Measurements from ENCODE around the gene RTN4R.

Gene RTN4R

DNA sequence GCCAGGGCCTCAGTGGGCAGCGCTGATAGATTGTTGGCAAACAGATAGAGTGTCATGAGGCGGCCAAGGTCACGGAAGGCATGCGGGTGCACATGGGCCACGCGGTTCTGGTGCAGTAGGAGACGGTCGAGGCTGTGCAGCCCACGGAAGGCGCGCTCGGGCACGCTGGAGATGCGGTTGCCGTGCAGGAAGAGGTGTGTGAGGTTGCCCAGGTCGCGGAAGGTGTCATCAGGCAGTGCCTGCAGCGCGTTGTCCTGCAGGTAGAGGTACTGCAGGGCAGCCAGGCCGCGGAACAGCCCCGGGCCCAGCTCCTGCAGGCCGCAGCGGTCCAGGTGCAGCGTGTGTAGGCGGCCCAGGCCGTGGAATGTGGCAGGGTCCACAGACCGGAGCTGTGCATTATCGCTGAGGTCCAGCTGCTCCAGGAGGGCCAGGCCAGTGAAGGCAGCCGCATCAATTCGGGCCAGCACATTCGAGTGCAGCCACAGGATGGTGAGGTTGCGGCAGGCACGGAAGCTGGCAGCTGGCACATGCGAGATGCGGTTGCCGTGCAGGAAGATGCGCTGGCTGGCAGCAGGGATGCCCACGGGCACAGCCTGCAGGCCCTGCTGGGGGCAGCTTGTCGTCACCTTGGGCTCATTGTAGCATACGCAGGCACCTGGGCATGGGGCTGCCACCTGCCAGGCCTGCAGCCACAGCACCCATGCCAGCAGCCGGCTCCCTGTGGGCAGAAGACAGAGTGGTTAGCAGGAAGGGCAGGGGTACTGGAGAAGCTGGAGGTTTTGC, 25.5 kb downstream of the RTN4R start:
- DNase-seq (ENCODE audit: low read depth in 2 of 2), result no peak

DNA sequence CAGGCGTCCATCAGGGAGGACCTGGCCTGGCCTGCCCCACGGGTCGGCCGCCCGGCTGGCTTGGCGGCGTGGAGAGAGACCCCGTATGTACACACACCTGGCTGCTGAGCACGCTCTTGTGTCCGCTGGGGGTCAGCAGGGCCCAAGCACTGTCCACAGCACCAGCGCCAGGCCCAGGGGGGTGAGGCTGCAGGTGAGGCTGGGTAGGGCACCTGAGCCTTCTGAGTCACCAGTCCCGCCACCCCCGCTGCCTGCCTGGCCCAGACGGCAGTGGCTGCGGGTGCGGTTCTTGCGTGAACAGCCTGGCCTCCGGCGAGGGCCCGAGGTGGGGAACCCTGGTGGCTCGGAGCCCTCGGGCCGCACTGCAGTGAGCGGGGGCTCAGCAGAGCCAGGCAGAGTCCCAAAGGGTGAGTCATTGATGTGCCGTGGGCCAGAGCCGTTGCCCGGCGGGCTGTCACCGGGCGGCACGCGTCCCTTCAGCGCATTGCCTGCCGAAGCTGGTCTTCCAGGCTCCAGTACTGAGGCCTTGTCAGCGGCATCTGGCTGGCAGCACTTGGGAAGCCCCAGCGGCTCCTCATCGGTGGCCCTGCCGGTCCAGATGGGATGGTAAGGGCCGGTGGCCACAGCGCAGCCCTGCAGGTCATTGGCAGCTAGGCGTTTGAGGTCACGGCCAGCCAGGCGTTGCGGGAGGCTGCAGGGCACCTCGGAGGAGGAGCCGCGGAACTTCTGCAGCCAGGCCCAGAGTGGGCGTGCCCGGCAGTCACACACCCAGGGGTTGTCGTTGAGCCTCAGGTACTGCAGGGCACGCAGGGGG, 26.3 kb downstream of the RTN4R start:
- DNase-seq (ENCODE audit: low read depth in 2 of 2), result no peak

DNA sequence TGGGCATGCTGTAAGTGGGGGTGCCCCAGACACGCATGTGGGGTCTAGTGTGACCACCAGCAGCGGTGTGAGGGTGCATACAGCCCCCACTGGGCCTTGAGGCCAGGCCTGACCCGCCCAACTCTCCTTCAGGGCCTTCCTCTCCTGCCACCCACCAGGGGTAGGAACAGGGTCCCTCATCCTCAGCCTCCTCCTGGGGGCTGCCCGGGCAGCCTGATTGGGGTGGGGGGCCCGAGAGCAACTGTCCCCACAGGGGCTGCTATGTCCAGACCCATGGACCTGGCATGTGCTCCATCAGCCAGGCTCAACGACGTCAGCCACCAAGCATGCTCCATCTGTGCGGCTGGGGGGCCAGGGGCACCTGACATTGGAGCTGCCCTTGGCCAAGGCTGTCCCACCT, 27.2 kb downstream of the RTN4R start:
- DNase-seq (ENCODE audit: low read depth in 2 of 2), result no peak

DNA sequence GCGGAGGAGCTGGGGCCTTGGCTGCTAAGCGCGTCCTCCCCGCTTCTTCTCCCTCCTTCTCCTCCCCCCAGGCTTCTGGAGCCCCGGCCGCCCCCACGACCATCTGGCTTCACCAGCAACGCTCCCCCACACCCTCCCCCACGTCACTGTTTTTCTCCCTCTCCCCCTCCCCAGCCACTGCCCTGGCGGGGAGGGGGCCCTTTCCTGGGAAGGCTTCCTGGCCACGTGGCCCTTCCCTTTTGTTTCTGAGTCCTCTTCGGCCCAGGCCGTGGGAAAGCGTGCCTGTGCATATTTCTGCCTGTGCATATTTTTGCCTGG, 27.7 kb downstream of the RTN4R start:
- DNase-seq (ENCODE audit: low read depth in 2 of 2), result no peak

DNA sequence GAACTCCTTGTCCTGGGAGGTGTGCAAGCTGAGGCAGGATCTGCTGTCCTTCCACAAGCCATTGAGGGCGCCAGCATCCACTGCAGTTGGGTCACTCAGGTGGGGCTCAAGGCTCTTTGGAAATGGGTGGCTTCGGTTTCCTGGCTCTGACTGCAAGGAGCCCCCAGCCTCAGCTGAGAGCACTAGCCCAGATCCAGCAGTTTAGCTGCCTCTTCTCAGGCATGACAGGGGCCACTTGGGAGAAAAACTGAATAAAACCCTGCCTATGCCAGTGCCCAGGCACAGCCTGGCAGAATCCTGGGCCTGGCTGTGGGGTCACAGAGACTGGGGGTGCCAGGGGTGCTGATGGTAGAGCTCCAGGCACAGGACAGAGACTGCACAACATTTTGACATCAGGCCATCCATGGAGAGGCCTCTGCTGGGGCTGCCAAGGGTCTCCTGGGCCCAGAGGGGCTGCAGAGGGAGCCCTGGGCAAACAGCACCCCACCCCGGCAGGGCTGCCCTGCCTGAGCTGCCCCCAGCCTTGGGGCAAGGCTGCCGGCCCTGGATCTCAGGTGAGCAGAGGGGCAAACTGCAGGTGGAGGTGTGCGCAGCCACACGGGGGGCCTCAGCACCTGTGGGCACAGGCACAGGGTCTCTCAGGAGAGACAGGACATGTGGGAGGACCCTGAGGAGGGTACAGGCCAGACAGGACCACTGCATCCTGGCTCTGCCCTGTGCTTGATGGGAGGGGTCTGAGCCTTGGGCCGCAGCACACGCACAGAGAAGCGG, 28.3 kb downstream of the RTN4R start:
- no peak for DNase-seq (ENCODE audit: low read depth in 2 of 2)

DNA sequence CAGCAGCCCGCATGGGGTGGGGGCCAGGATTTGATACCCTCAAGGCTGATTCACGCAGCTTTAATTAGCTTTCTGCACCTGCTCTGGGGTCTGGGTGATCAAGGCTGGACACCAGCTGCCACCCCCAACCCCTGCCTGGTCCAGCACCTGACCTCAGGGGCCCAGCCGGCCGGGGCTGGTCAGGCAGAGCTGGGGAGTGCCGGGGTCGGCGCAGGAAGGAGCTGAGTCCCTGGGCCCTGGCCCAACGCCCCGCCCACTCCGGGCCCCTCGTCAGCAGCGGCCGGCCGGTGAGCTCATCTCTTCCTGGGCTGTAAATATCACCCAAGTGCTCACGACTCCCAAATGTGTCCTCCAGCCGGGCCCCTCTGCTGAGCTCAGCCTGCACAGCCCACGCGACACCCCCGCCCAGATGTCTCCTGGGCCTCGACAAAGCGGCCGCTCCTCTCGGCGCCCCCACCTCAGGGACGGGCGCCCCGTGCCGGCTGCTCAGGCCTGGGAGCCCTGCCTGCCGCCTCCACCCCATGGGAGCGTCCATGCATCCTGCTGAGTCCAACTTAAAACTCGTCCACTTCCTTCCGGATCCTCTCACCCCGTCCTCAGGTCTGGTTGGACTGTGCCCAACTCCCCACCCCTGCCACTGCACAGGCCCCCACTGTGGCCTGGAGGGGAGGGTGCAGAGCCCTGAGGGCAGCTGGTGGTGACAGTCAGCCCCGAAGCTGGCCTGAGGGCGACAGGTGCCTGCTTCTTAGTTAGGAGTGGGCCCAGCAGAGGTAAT, 29.0 kb downstream of the RTN4R start:
- DNase-seq (ENCODE audit: low read depth in 2 of 2), result no peak

DNA sequence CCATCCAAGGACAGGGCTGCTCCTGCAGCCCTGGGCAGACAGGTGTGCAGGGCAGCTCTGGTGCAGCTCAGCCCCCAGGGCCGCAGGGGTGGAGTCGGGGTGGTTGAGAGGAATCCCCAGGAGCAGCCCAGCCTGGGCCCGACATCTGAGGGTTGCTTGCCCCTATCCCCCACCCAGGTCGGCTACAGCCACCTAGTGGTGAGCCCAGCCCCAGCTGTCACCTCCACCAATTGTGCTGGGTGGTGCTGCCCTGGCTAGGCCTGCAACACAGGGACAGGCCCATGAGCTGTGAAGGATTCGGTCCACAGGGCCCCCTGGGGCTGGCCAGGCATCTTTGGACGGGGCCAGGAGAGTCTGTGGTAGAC, 29.6 kb downstream of the RTN4R start:
- DNase-seq (ENCODE audit: low read depth in 2 of 2), result no peak

DNA sequence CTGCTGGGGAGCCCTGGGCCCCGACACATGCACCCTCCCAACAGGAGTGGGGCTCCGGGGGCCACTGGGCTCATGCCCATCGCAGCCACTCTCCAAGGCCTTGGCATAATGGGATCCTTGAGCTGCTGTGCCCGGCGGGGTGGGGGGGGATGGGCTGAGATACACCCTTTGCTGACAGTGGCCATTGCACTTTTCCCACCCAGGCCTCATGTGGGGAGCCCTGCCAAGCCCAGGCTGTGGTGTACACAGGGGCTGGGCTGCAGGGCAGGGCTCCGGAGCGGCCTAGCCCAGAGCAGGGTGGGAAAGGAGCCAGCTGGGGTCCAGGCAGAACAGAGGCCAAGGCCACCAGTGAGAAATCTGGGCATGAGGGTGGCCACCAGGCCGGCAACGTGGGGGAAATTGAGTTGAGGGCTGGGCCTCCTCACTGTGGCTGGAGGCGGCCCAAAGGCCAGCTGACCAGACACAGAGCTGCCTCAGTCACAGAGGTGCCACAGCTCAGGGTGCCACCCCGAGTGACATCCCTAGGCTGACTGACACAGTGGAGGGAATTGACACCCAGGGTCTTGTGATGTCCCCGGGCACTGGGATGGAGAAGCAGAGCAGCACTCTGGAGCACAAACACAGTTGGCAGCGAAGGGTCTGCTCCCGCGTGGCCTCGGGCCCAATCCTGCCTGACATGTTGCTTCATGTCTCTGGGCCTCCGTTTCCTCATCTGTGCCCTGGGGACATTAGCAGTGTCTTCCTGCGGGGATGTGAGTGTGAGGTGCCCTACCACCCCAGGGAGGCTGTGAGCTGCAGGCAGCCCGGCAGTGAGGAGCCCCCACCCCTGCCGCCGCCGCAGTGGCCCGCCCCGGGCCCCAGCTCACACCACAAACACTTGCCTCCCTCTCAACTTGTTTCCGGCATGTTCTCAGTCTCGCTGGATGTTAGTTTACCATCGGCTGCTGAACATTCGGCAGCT, 30.4 kb downstream of the RTN4R start:
- DNase-seq (ENCODE audit: low read depth in 2 of 2), result no peak

DNA sequence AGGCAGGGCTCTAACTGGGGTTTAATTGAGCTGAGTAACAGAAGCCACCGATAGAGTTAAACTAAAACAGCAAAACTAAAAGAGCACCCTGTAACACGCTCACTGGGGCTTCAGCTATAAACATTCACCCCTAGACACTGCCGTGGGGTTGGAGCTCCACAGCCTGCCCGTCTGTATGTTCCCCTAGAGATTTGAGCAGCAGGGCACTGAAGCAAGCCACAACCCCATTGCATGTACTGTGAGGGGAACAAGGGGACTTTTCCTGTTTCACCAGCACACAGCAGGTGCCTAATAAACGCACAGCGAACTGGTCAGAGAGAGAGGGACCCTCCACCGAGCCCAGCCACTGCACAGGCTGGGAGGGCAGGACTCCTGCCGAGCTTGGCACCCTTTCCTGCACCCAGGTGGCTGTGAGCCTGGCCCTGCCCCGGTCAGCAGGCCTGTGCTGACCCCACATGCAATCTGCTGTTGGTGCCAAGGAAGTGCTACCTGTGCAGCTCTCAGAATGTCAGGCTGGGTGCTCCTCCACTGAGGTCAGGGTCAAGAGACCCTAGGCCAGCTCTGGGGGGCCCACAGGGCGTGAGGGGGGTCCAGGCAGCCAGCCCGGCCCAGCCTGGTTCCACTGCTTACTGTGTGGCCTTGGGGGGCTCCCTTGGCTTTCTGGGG, 31.9 kb downstream of the RTN4R start:
- no peak for DNase-seq (ENCODE audit: low read depth in 2 of 2)

DNA sequence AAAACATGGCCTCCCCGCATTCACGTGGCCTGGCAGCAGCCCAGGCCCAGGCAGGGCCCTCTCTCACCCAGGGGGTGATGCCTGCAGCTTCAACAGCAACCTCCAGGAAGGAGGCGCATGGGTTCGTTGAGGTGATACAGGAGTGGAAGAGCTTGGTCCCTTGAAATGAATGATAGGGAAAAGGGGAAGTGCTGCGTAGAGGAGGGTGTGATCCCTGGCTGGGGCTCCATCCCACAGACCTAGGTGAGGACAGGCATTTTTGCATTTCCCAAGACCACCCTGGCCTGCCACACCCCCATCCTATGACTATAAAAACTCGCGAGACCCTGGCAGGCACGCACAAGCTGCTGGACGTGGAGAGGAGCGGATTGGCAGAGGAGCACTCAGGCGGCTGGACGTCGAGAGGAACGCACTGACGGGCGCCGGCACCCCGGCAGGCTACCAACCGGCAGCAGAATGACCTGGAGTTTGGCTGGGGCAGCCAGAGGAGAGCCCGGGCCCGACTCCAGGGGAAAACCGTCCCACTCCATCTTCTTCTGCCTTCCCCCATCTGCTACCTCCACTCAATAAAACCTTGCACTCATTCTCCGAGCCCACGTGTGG, 32.6 kb downstream of the RTN4R start:
- no peak for DNase-seq (ENCODE audit: low read depth in 2 of 2)

DNA sequence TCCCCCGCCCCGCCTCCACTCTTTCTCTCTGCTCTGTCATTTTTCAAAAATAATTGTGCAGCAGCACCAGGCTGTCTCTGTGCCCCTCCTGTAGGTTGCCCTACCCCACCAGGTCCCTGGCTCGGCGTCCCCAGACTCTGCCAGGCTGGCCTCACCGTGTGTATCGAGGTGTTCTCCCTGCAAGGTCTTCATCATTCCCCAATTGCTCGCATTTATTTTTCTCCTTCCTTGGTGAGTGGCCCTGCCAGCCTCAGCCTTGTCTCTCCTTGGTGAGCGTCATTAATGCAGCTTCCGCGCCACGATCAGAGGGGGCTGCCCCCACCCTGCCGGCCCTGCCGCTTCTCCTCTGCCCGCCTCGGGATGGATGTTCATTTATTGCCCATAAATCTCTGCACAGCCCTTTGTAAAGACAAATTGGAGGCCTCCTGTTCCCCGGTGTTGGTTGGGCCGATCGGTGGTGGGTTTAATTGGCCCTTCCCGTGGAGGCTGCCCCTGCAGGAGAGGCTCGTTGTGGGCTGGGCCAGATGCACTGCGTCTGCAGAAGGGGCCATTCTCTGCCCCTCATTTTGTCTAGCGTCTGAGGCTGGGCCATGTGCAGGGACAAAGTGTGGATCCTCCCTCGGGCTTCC, 33.2 kb downstream of the RTN4R start:
- DNase-seq (ENCODE audit: low read depth in 2 of 2), result no peak

DNA sequence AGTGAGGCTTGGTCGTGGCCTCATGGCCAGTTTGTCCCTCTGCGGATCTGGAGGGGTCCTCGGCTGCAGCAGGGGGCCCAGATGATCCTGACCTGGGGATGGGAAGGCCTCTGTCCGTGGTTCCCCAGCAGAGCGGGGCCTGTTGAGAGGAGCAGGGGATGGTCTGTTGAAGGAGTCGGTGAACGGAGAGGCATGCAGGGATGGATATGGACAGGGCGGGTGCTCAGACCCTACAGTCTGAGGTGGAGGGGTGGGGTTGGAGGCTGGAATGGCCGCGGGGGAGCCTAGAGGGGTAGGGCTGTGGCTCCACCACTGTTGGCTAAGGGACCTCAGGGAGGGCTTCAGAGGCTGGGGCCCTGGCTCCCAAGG, 33.8 kb downstream of the RTN4R start:
- no peak for DNase-seq (ENCODE audit: low read depth in 2 of 2)

DNA sequence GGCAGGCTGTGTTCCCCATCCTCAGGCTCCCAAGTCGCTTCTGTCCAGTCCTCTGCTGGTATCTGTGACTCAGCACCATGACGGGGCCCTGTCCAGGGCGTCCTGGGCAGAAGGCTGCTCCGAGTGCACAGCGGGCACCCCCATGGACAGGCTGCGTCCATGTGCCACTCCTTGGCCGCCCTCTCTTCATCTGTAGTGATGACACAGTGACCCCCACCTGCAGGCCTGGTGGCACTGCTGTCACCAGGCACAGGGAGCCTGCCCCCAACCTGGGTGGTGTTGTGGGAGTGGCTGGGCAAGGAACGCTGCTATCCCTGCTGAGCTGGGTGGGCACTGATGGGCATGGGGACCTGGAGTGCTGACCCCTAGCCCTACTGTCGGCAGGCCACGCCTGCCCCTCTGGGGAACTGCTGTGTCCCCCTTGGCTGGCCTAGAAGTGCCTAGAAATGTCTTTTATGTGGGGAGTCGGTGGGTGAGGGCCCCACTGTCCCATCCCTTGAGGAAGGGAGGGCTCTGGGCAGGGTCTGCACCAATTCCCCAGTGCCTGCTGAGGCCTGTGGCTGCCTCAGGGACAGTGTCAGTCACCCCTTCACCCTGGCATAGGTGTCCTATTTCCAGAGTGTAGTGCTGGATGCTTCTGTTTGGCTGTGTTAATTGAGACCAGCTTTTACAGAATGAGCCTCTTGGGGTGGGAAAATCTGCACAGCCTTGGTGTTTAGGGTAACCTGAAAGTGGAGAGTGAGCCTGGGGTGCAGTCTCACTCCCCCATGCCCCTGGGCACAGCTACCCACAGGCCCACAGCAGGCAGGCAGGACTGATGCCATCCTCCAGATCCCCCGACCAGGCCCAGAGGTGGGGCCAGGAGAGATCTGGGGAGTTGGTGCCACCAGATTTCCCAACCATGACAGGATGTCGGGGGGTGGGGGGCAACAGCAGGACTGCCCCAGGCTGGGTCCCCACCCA, 34.5 kb downstream of the RTN4R start:
- no peak for DNase-seq (ENCODE audit: low read depth in 2 of 2)

DNA sequence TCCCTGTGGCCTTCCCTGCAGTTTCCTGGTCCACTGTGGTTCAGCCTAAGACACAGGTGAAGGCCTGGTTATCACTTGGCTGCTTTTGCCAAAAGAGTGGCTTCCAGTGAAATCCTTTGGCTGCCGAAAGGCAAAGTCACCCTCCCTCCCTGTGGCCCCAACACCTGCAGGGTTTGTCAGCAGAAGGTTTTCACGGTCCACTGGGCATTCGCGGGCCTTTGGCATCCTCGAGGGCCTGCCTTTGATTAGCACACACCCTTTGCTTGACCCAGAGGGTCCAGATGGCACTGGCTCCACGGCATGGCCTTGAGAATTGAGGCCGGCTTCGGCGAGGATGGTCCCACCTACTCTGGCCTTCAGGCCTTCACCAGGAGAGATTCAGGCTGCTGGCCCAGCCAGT, 35.3 kb downstream of the RTN4R start:
- DNase-seq (ENCODE audit: low read depth in 2 of 2), result no peak

DNA sequence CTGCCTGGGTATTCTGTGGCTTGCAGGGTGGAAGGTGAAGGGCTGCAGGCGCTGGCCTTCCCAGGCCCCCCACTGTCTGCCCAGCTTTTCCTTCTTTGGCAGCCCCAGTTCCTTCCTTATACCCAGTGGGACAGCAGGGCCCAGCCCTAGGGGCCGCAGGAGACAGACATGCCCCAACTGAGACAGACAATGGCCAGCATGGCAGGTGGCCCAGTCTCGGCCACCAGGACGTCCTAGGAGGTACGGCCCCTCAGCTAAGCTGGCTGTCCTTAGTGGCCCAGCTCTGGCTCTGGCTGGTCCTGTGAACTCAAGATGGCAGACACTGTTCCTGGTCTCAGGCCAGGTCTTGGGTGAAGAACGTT, 35.9 kb downstream of the RTN4R start:
- DNase-seq (ENCODE audit: low read depth in 2 of 2), result no peak

DNA sequence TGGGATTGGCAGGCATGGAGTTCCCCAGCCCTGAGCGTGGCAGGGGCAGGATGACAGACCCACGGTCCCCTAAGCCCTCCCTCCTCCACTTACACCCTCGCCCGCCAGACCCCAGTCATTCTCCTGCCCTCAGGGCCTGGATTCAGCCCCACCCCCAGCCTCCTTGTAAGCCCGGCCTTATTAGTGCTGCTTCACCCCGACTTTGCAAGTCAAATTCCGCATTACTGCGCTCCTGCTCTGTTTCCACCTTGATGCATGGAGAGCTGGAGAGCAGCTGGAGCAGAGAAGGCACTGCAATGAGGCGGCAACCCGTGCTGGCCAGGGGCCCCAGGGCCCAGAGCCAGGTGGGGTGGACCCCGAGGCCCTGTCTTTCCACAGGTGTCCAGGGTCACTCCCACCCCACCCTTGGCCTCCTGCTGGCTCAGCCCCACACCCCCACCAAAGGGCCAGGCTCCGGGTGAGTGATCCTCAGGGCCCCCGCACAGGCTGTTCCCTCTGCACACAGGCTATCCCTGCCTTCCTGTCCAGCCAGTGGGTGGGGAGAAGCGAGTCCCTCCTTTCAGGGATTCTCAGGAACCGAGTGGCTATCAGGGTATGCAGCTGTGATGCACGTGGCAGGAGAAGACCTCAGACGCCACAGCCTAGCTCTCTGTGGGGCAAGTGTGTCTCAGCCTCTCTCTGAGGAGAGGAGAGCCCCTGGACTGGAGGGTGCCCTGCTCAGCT, 36.4 kb downstream of the RTN4R start:
- no peak for DNase-seq (ENCODE audit: low read depth in 2 of 2)

DNA sequence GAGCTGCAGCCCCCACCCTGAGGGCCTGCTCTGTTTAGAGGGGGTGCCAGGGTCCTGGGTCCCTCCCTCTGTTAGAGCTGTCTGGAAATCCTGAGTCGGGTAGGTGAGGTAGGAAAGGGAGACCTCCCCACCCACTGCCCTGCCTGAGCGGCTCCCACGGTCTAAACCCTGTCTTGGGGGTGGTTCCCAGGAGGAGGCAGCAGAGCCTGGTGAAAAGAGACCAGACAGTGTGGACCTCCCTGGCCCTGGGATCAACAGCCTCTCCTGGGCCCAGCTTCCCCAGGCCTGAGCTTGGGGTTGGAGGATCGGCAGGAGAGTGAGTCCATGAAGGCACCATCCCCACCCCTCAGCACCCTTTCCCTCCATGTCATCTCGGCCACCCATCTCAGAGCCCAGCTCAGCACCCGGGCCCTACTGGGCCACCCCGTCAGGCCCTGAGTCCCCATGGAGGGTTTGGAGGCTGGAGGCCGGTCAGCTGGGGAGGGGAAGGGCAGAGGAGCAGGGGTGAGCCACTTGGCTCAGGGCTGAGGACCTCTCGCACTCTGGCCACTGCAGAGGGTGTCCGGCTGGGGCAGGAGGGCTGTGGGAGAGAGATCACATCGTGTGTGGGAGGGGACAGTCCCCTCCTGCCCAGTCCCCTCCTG, 37.2 kb downstream of the RTN4R start:
- DNase-seq (ENCODE audit: low read depth in 2 of 2), result no peak

All from stimulated activated CD8-positive, alpha-beta memory T cell treated with anti-CD3 and anti-CD28 coated beads, Interleukin-7, amount 100 ng/mL, for 1 hour (primary cell).